Measurements from ENCODE around the gene HS3ST3B1.

HS3ST3B1 gene

DNA sequence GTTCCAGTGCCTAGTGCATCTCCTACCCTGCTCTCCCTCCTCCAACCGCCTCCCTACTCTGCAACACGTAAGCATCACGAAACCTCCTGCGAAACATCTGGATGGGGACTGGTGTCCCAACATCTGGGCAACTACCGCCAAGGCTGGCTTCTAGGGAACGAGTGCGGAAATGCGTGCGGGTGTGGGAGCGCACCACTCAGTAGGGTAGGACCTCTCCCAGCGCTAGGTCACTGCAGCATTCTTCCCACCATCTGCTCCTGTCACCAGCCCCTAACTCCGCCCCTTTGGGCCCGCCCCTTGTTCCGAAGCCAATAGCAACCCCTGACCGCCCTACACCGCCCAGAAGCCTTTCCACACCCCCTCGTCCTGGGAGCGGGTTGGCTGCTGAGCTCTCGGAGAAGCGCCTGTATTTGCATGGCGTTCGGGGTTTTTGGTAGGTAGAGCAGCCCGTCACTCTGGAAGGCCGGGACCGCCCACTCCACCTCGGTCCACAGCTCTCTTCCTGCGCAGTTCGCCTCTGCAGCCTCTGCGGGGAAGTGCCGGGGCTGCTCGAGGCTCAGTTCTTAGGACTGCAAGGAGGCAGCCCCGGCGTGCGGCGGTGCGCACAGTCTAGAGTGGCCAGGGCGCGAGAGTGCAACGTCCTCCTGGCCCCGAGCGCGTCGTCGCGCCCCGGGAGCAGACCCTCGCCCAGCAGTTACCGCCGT lies at the start of gene HS3ST3B1:
Gene HS3ST3B1, plus strand, starts transcription at position 507 of the 704 bp plus-strand sequence. CDS start 438 bp downstream, outside the sequence.
- Histone ChIP-seq H3K9ac (ENCODE audit: low read length) (peak within 1 kb of the TSS; percentile 78), H3K4me3 (ENCODE audit: low read depth, low read length) (peak within 1 kb of the TSS; percentile 86), H3K4me1 (ENCODE audit: control insufficient read depth, insufficient read depth, low read length) (peaks cover 45% of the 10 kb centered on the region), H3K9me3 (ENCODE audit: control insufficient read depth, insufficient read depth, low read depth, low read length) (no peaks in the 10 kb centered on the region), H3K36me3 (ENCODE audit: control insufficient read depth, insufficient read depth, low read length) (no peaks in the 10 kb centered on the region), H3K27ac (ENCODE audit: low read depth, low read length) (no peak within 1 kb of the TSS), H3K27me3 (ENCODE audit: control insufficient read depth, insufficient read depth, low read length) (peaks cover 95% of the 10 kb centered on the region)

DNA sequence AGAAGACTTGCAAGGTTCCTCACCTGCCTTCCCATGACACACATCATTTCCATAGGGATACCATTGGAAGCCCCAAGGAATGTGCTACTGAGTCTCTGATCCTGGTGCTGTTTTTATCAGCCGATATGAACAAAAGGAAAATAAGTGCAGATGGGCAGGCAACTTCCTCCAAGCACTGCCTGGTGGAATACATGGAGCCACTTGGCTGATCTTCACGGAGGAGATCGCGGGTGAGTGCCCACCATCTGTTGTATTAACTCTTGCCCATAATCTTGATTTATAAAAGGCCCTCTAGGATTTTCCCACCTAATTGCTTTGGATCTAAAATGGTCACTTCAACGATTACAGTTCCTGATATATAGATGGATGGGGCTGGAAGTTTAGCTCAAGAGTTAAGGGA lies 39.5 kb upstream of the HS3ST3B1 start:
- Histone ChIP-seq H3K9ac (ENCODE audit: low read length) (no peak overlapping the region), H3K9me3 (ENCODE audit: control insufficient read depth, insufficient read depth, low read depth, low read length) (0 out of 2 replicates have a peak, but pooled peaks cover 8% of the 10 kb centered on the region), H3K27ac (ENCODE audit: low read depth, low read length) (no peak overlapping the region), H3K36me3 (ENCODE audit: control insufficient read depth, insufficient read depth, low read length) (no peaks in the 10 kb centered on the region), H3K27me3 (ENCODE audit: control insufficient read depth, insufficient read depth, low read length) (no peaks in the 10 kb centered on the region), H3K4me3 (ENCODE audit: low read depth, low read length) (no peak overlapping the region), H3K4me1 (ENCODE audit: control insufficient read depth, insufficient read depth, low read length) (no peaks in the 10 kb centered on the region)

DNA sequence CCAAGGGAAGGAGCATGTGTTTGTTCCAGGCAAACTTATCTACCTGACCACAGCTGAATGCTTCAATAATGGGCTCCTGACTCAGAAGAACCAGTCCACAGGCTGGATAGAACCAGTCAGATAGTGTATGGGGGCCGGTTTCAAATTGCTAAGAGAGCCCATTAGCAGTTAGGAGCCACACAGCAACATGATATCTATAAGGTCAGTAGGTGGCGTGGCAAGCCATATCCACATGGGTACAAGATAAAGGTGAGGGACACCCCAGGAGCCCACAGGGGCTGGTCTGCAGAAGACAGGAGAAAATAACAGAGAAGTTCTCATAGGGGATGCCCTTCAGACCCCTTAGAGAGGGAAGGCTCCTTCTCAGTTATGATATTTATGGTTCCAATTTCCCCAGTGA lies 32.6 kb upstream of the HS3ST3B1 start:
- no peak overlapping the region for H3K4me3 ChIP-seq (ENCODE audit: low read depth, low read length)
- H3K36me3 ChIP-seq (ENCODE audit: control insufficient read depth, insufficient read depth, low read length) = no peaks in the 10 kb centered on the region
- no peaks in the 10 kb centered on the region for H3K27me3 ChIP-seq (ENCODE audit: control insufficient read depth, insufficient read depth, low read length)
- H3K9me3 ChIP-seq (ENCODE audit: control insufficient read depth, insufficient read depth, low read depth, low read length) = no peaks in the 10 kb centered on the region
- no peaks in the 10 kb centered on the region for H3K4me1 ChIP-seq (ENCODE audit: control insufficient read depth, insufficient read depth, low read length)
- H3K27ac ChIP-seq (ENCODE audit: low read depth, low read length) = no peak overlapping the region
- H3K9ac ChIP-seq (ENCODE audit: low read length) = no peak overlapping the region

DNA sequence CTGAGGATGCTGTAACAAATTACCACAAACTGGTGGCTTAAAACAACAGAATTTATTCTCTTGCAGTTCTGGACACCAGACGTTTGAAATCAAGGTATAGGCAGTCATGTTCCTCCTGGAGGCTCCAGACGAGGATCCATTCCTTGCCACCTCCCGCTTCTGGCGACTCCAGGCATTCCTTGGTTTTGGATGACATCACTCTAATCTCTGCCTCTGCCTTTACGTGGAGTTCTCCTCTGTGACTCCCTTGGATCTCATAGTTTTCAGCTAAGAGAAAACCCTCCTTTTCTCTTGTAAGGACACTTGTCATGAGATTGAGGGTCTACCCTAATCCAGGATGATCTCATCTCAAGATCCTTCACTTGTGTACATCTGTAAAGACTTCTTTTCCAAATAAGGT lies 31.4 kb upstream of the HS3ST3B1 start:
- Histone ChIP-seq H3K9ac (ENCODE audit: low read length) (no peak overlapping the region), H3K36me3 (ENCODE audit: control insufficient read depth, insufficient read depth, low read length) (no peaks in the 10 kb centered on the region), H3K27ac (ENCODE audit: low read depth, low read length) (no peak overlapping the region), H3K27me3 (ENCODE audit: control insufficient read depth, insufficient read depth, low read length) (no peaks in the 10 kb centered on the region), H3K4me1 (ENCODE audit: control insufficient read depth, insufficient read depth, low read length) (no peaks in the 10 kb centered on the region), H3K4me3 (ENCODE audit: low read depth, low read length) (no peak overlapping the region), H3K9me3 (ENCODE audit: control insufficient read depth, insufficient read depth, low read depth, low read length) (no peaks in the 10 kb centered on the region)

DNA sequence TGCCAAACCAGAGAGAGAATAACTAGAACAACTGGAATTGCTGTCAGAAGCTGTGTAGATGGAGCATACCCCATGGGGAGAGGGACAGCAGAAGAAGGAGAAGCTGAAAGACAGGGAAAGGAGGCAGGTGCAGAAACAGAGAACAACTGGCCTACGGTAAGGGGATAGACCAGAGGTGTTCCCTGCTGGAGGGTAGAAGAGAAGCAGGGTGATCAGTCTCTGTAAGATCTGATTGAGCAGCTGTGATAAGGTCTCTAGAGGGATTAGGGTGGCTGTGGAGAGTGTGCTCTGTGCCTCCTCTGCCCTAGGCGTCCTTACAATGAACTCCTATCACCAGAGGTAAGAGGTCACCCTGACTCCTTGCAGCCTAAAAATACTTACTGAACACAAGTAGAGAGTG lies 30.4 kb upstream of the HS3ST3B1 start:
- H3K36me3 ChIP-seq (ENCODE audit: control insufficient read depth, insufficient read depth, low read length) = no peaks in the 10 kb centered on the region

DNA sequence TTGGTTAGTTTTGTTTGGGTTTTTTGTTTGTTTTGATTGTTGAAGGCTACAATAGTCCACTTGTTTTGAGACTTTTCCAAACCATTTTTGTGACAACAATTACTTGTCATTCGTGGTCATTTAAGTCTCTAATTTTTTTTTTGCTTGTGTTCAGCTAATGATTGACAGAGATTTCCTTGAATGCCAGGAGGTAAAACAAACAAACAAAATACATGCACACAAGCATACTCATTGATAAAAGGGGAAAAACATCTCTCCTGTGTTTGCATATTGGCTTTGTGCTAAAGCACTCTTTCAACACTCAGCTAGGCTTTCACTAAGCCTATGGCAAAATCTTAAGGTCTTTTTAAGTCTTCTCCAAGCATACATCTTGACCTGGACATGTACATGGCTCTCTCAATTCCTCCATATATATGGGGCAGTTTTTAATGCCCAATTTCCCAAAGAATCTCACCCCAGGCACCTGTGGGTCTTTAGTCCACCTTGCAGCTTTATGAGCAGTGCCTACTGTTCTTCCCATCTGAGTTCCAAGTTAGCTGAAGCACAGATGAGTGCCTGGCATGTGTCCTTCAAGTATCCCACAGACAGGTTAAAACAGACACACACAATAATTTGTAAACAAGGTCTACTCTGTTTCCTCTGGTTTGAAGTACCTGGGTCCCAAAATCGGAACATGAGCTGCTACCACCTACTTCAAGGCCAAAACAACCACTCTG lies 24.2 kb upstream of the HS3ST3B1 start:
- Histone ChIP-seq H3K9ac (ENCODE audit: low read length) (no peak overlapping the region), H3K4me3 (ENCODE audit: low read depth, low read length) (no peak overlapping the region), H3K27me3 (ENCODE audit: control insufficient read depth, insufficient read depth, low read length) (no peaks in the 10 kb centered on the region), H3K27ac (ENCODE audit: low read depth, low read length) (no peak overlapping the region), H3K9me3 (ENCODE audit: control insufficient read depth, insufficient read depth, low read depth, low read length) (no peaks in the 10 kb centered on the region), H3K36me3 (ENCODE audit: control insufficient read depth, insufficient read depth, low read length) (no peaks in the 10 kb centered on the region), H3K4me1 (ENCODE audit: control insufficient read depth, insufficient read depth, low read length) (no peaks in the 10 kb centered on the region)

More for the DNA sequence above, 30.4 kb upstream of the HS3ST3B1 start:
- H3K27me3 ChIP-seq (ENCODE audit: control insufficient read depth, insufficient read depth, low read length) = no peaks in the 10 kb centered on the region
- H3K9me3 ChIP-seq (ENCODE audit: control insufficient read depth, insufficient read depth, low read depth, low read length) = no peaks in the 10 kb centered on the region
- H3K9ac ChIP-seq (ENCODE audit: low read length) = no peak overlapping the region
- H3K4me1 ChIP-seq (ENCODE audit: control insufficient read depth, insufficient read depth, low read length) = no peaks in the 10 kb centered on the region
- H3K4me3 ChIP-seq (ENCODE audit: low read depth, low read length) = no peak overlapping the region
- no peak overlapping the region for H3K27ac ChIP-seq (ENCODE audit: low read depth, low read length)

DNA sequence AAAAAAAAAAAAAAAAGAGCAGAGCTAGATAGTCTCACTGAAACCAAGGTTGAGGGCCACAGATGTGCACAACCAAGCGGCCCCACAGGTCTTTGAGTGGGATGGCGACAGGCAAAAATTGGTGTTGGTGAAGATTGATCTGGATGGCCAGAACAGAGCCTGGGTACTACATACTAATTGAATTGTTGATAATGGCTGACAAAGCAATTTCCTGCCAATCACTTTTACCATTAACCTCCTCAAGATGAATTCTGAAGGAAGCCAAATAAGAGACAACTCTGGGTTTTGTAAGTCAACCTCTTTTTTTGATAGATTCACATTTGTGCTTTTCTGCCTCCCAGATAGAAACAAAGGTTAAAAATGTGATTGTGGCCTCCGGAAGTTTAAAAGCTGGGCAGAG lies 19.4 kb upstream of the HS3ST3B1 start:
- no peak overlapping the region for H3K4me3 ChIP-seq (ENCODE audit: low read depth, low read length)
- no peaks in the 10 kb centered on the region for H3K36me3 ChIP-seq (ENCODE audit: control insufficient read depth, insufficient read depth, low read length)
- no peaks in the 10 kb centered on the region for H3K4me1 ChIP-seq (ENCODE audit: control insufficient read depth, insufficient read depth, low read length)
- H3K9me3 ChIP-seq (ENCODE audit: control insufficient read depth, insufficient read depth, low read depth, low read length) = no peaks in the 10 kb centered on the region
- H3K9ac ChIP-seq (ENCODE audit: low read length) = no peak overlapping the region
- H3K27ac ChIP-seq (ENCODE audit: low read depth, low read length) = no peak overlapping the region
- H3K27me3 ChIP-seq (ENCODE audit: control insufficient read depth, insufficient read depth, low read length) = no peaks in the 10 kb centered on the region

DNA sequence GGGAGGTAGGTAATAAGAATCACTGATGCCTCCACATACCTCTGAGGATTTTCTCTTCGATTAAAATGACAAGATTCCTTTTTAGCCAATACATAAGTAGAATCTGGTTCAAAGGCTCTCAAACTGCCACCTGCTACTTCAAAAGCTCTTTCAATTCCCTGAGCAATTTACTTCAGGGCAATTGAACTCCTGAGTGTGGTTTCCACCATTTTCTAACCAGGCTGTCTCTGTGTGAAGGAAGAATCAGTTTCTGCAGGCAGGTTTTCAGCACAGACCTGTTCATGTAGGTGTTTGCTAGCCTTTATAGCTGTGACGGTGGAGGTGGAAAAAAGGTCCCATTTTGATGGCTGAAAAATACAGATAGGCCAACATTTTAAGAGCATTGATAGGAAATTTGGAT lies 18.2 kb upstream of the HS3ST3B1 start:
- H3K27me3 ChIP-seq (ENCODE audit: control insufficient read depth, insufficient read depth, low read length) = no peaks in the 10 kb centered on the region
- no peak overlapping the region for H3K9ac ChIP-seq (ENCODE audit: low read length)
- no peaks in the 10 kb centered on the region for H3K4me1 ChIP-seq (ENCODE audit: control insufficient read depth, insufficient read depth, low read length)
- H3K27ac ChIP-seq (ENCODE audit: low read depth, low read length) = no peak overlapping the region
- no peaks in the 10 kb centered on the region for H3K36me3 ChIP-seq (ENCODE audit: control insufficient read depth, insufficient read depth, low read length)
- no peaks in the 10 kb centered on the region for H3K9me3 ChIP-seq (ENCODE audit: control insufficient read depth, insufficient read depth, low read depth, low read length)
- H3K4me3 ChIP-seq (ENCODE audit: low read depth, low read length) = no peak overlapping the region

DNA sequence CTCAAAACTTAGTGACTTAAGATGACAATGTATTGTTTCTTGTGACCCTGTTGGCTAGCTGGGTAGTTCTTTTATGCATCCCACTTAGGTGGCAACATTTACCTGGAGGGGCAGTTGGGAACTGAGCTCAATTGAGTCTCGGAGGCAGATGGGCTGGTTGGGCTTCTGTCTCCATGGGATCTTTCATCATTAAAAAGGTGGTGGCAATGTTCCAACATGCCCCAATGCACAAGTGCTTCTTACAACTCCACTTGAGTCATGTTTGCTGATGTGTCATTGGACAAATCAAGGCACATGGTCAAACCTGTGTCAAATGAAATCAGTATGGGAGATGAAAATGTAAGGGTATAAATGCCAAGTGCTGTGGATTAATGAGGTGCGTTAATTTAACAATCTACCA lies 11.7 kb upstream of the HS3ST3B1 start:
- peaks cover 9% of the 10 kb centered on the region for H3K27me3 ChIP-seq (ENCODE audit: control insufficient read depth, insufficient read depth, low read length)
- H3K4me3 ChIP-seq (ENCODE audit: low read depth, low read length) = no peak overlapping the region
- H3K9ac ChIP-seq (ENCODE audit: low read length) = no peak overlapping the region
- 0 out of 2 replicates have a peak, but pooled peaks cover 2% of the 10 kb centered on the region for H3K9me3 ChIP-seq (ENCODE audit: control insufficient read depth, insufficient read depth, low read depth, low read length)
- no peak overlapping the region for H3K27ac ChIP-seq (ENCODE audit: low read depth, low read length)
- no peaks in the 10 kb centered on the region for H3K4me1 ChIP-seq (ENCODE audit: control insufficient read depth, insufficient read depth, low read length)
- H3K36me3 ChIP-seq (ENCODE audit: control insufficient read depth, insufficient read depth, low read length) = no peaks in the 10 kb centered on the region

DNA sequence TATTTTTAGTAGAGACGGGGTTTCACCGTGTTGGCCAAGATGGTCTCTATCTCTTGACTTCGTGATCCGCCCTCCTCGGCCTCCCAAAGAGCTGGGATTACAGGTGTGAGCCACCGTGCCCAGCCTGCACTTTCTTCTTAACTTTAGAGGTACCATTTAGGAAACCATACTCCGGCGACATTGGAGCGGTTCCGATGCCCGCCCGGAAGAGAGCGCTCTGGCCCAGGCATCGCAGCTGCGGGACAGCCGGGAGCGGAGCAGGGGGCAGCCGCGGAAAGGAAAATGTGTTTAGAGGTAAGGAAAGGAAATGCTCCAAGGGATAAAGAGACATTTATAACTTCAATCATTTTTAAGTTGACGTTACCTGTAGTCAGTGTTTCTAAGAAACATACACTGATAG lies 6.0 kb upstream of the HS3ST3B1 start:
- no peak overlapping the region for H3K4me3 ChIP-seq (ENCODE audit: low read depth, low read length)
- no peaks in the 10 kb centered on the region for H3K36me3 ChIP-seq (ENCODE audit: control insufficient read depth, insufficient read depth, low read length)
- H3K27ac ChIP-seq (ENCODE audit: low read depth, low read length) = no peak overlapping the region
- H3K9ac ChIP-seq (ENCODE audit: low read length) = no peak overlapping the region
- peaks cover 66% of the 10 kb centered on the region for H3K27me3 ChIP-seq (ENCODE audit: control insufficient read depth, insufficient read depth, low read length)
- 0 out of 2 replicates have a peak, but pooled peaks cover 2% of the 10 kb centered on the region for H3K9me3 ChIP-seq (ENCODE audit: control insufficient read depth, insufficient read depth, low read depth, low read length)
- peaks cover 24% of the 10 kb centered on the region for H3K4me1 ChIP-seq (ENCODE audit: control insufficient read depth, insufficient read depth, low read length)

DNA sequence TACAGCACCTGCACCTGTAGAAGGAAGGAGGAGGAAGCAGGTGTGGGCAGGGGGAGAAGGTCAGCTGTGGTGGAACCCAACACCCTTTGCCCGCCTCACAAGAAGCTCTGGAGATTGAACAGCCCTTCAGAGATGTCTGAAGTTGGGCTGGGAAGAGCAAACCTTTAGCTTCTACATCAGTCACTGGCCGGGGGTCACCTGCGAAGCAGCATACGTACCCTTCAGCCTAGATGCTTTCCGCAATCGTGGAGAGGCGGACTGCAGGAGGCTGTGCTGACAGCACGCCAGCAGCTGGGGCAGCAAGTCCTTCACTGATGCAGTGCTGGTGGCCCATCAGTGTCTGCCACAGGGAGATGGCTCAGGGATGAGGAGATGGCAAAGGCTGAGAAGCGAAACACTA lies 5.2 kb upstream of the HS3ST3B1 start:
- Histone ChIP-seq H3K36me3 (ENCODE audit: control insufficient read depth, insufficient read depth, low read length) (no peaks in the 10 kb centered on the region), H3K4me3 (ENCODE audit: low read depth, low read length) (no peak overlapping the region), H3K27ac (ENCODE audit: low read depth, low read length) (no peak overlapping the region), H3K4me1 (ENCODE audit: control insufficient read depth, insufficient read depth, low read length) (peaks cover 27% of the 10 kb centered on the region), H3K27me3 (ENCODE audit: control insufficient read depth, insufficient read depth, low read length) (peaks cover 74% of the 10 kb centered on the region), H3K9ac (ENCODE audit: low read length) (no peak overlapping the region), H3K9me3 (ENCODE audit: control insufficient read depth, insufficient read depth, low read depth, low read length) (0 out of 2 replicates have a peak, but pooled peaks cover 2% of the 10 kb centered on the region)
